IMR-90 (cell line): ENCODE data around the gene FAM131B. TPM values are rescaled to one million over a fixed set of nuclear protein-coding genes. Genes with fewer than 3 reads are reported as not detected.

Experiments
- ATAC-seq: fragments of 200-7000 bp; cut with Tn5 transposase; 2 replicates; pipeline ENCODE4 v1.9.1; 2020; ENCODE audit warnings: low read depth, mild to moderate bottlenecking, moderate library complexity
- BruUV-seq: library from RNA; stranded (reverse); fragments of 400-500 nt; replicated peaks from 2 replicates; lab custom pipeline; 2021; lab: Mats Ljungman, UMichigan
- CTCF ChIA-PET: fragments of 300-600 bp; formaldehyde crosslinking; extraction: SDS; loops from one replicate; lab custom pipeline; 2021; ENCODE audit warnings: antibody characterized with exemption; lab: Yijun Ruan, JAX
- POLR2A ChIA-PET: fragments of 300-600 bp; sonication (Branson Sonifier 250); formaldehyde crosslinking; loops from one replicate; lab custom pipeline; 2022; ENCODE audit warnings: antibody characterized with exemption; ENCODE audit not compliant: unreplicated experiment; lab: Charles Lee
- DNase-seq: peaks from one replicate; pipeline ENCODE4 v3.0.0; 2013
- H2AFZ ChIP-seq: replicated peaks from 2 replicates; pipeline ENCODE3; 2013; ENCODE audit warnings: low read length, mild to moderate bottlenecking; ENCODE audit not compliant: poor library complexity
- H2AK5ac ChIP-seq: 2 replicates; pipeline ENCODE4 v1.6.1; 2013; ENCODE audit warnings: low read depth, low read length, inconsistent platforms
- H2AK9ac ChIP-seq: replicated peaks from 2 replicates; pipeline ENCODE3; 2013; ENCODE audit warnings: mild to moderate bottlenecking, low read depth, low read length, moderate library complexity; ENCODE audit not compliant: poor library complexity
- H2BK120ac ChIP-seq: 2 replicates; pipeline ENCODE4 v1.6.1; 2013; ENCODE audit warnings: low read depth, low read length, inconsistent platforms
- H2BK15ac ChIP-seq: 3 replicates; pipeline ENCODE4 v1.6.1; 2013; ENCODE audit warnings: low read depth, low read length, inconsistent platforms
- H2BK20ac ChIP-seq: 2 replicates; pipeline ENCODE4 v1.6.1; 2013; ENCODE audit warnings: low read depth, mild to moderate bottlenecking, inconsistent platforms, low read length, moderate library complexity
- H2BK5ac ChIP-seq: 2 replicates; pipeline ENCODE4 v1.6.1; 2013; ENCODE audit warnings: mild to moderate bottlenecking, low read depth, low read length, inconsistent platforms; ENCODE audit not compliant: poor library complexity, severe bottlenecking
- H3K14ac ChIP-seq: replicated peaks from 2 replicates; pipeline ENCODE4 v1.6.1; 2013; ENCODE audit warnings: low read depth, low read length, inconsistent platforms
- H3K18ac ChIP-seq: 2 replicates; pipeline ENCODE4 v1.6.1; 2013; ENCODE audit warnings: low read depth, low read length, control low read depth
- H3K23ac ChIP-seq: 2 replicates; pipeline ENCODE4 v1.6.1; 2013; ENCODE audit warnings: low read depth, low read length, inconsistent platforms
- H3K27ac ChIP-seq: 2 replicates; pipeline ENCODE4 v1.5.1; 2013; ENCODE audit warnings: mild to moderate bottlenecking, control low read depth, low read length; ENCODE audit not compliant: insufficient read depth
- H3K27me3 ChIP-seq: 2 replicates; pipeline ENCODE4 v1.6.1; 2013; ENCODE audit warnings: low read length; ENCODE audit not compliant: control insufficient read depth, insufficient read depth
- H3K36me3 ChIP-seq: 2 replicates; pipeline ENCODE4 v1.6.1; 2013; ENCODE audit warnings: low read length, mixed read lengths; ENCODE audit not compliant: control insufficient read depth, insufficient read depth
- H3K4ac ChIP-seq: 2 replicates; pipeline ENCODE4 v1.6.1; 2013; ENCODE audit warnings: low read depth, low read length, inconsistent platforms
- H3K4me1 ChIP-seq: 2 replicates; pipeline ENCODE4 v1.6.1; 2013; ENCODE audit warnings: low read length, mixed read lengths; ENCODE audit not compliant: control insufficient read depth, insufficient read depth
- H3K4me2 ChIP-seq: 2 replicates; pipeline ENCODE4 v1.6.1; 2013; ENCODE audit warnings: low read depth, mild to moderate bottlenecking, control low read depth, low read length, moderate library complexity
- H3K4me3 ChIP-seq: 2 replicates; pipeline ENCODE4 v1.5.1; 2013; ENCODE audit warnings: low read depth, mild to moderate bottlenecking, control low read depth, low read length, moderate library complexity; ENCODE audit not compliant: insufficient read depth
- H3K56ac ChIP-seq: 2 replicates; pipeline ENCODE4 v1.6.1; 2013; ENCODE audit warnings: low read length, inconsistent platforms; ENCODE audit not compliant: insufficient read depth; ENCODE audit errors: extremely low read depth
- H3K79me1 ChIP-seq, 2 experiments: 2 replicates each; pipeline ENCODE4 v1.6.1; 2013; ENCODE audit warnings: low read length in 2 of 2, inconsistent platforms in 1 of 2, low read depth in 1 of 2
- H3K9ac ChIP-seq: 2 replicates; pipeline ENCODE4 v1.6.1; 2013; ENCODE audit warnings: low read depth, low read length, control low read depth
- H3K9me1 ChIP-seq: 2 replicates; pipeline ENCODE4 v1.6.1; 2013; ENCODE audit warnings: low read length, inconsistent platforms; ENCODE audit not compliant: insufficient read depth
- H3K9me3 ChIP-seq: 2 replicates; pipeline ENCODE4 v1.6.1; 2013; ENCODE audit warnings: low read length; ENCODE audit not compliant: control insufficient read depth, insufficient read depth
- H4K20me1 ChIP-seq: 2 replicates; pipeline ENCODE4 v1.6.1; 2013; ENCODE audit warnings: low read length, inconsistent platforms; ENCODE audit not compliant: insufficient read depth
- H4K5ac ChIP-seq: 2 replicates; pipeline ENCODE4 v1.6.1; 2013; ENCODE audit warnings: mild to moderate bottlenecking, low read depth, low read length, control low read depth
- H4K8ac ChIP-seq, 2 experiments: 2 replicates each; pipeline ENCODE4 v1.6.1; 2013; ENCODE audit warnings: low read depth in 2 of 2, low read length in 2 of 2, control low read depth in 1 of 2, inconsistent platforms in 1 of 2
- H4K91ac ChIP-seq: 2 replicates; pipeline ENCODE4 v1.6.1; 2013; ENCODE audit warnings: low read depth, low read length, inconsistent platforms; ENCODE audit not compliant: insufficient read depth
- CTCF ChIP-seq: conservative IDR thresholded peaks from 2 replicates; pipeline ENCODE4 v1.5.1; 2012; ENCODE audit warnings: mild to moderate bottlenecking, low read depth, low read length, improper control_type of control experiment
- ELK1 ChIP-seq: fragments of 150-350 bp; IDR thresholded peaks from 2 replicates; pipeline ENCODE4 v1.6.1; 2016; ENCODE audit warnings: low read depth, mild to moderate bottlenecking, low read length, moderate library complexity, borderline replicate concordance
- MXI1 ChIP-seq: IDR thresholded peaks from 2 replicates; pipeline ENCODE4 v1.6.1; 2012; ENCODE audit warnings: low read depth, mild to moderate bottlenecking, low read length, moderate library complexity, borderline replicate concordance
- POLR2A ChIP-seq: IDR thresholded peaks from 2 replicates; pipeline ENCODE4 v1.6.1; 2012; ENCODE audit warnings: mild to moderate bottlenecking, low read depth, low read length
- RFX5 ChIP-seq: IDR thresholded peaks from 2 replicates; pipeline ENCODE4 v1.8.0; 2012; ENCODE audit warnings: low read depth, mild to moderate bottlenecking, low read length, moderate library complexity
- SMC3 ChIP-seq: fragments of 150-350 bp; IDR thresholded peaks from 2 replicates; pipeline ENCODE4 v1.6.1; 2016; ENCODE audit warnings: low read depth, mild to moderate bottlenecking, antibody characterized with exemption, low read length, moderate library complexity
- WGBS, 2 experiments: methylation state at CpG; one replicate each; pipeline versions ENCODE4 v1.1.5 to v1.1.7; 2013; ENCODE audit warnings: missing lambda C conversion rate in 2 of 2; ENCODE audit not compliant: insufficient read length in 1 of 2; ENCODE audit errors: extremely low coverage in 2 of 2; 5-methylcytosine and 5-hydroxymethylcytosine counted together
- dilution Hi-C: fragments of 300-500 bp; cut with HindIII; formaldehyde crosslinking; loops from one replicate; pipeline ENCODE4 v1.14.3; 2018; ENCODE audit warnings: low sequenced_read_pairs; ENCODE audit not compliant: unreplicated experiment
- in situ Hi-C: fragments of 300-500 bp; cut with MboI; formaldehyde crosslinking; loops from 3 replicates; pipeline ENCODE4 v1.14.3; 2019; ENCODE audit warnings: low sequenced_read_pairs, inconsistent platforms, mixed read lengths
- intact Hi-C: fragments of 100-400 bp; cut with micrococcal nuclease; formaldehyde crosslinking; loops from 2 replicates; pipeline ENCODE4 v1.10.0; 2022
- polyA plus RNA-seq, 3 experiments: library from polyadenylated mRNA; depleted of rRNA; stranded (reverse); fragments of >200 nt; gene quantifications; 2 replicates each; pipeline ENCODE4 v1.2.3, GENCODE V29; 2012; ENCODE audit warnings: low replicate concordance in 1 of 3
- total RNA-seq: library from RNA; depleted of rRNA; stranded (reverse); fragments of >200 nt; gene quantifications from 2 replicates; pipeline ENCODE4 v1.2.3, GENCODE V29; 2012

Gene FAM131B
- total and polyA plus RNA-seq, 2 of the 4 experiments (the other 2 are of a cell fraction) = 3.4 to 4.3 TPM

GRCh38 chr7:143379611-143380259, 17.2 kb upstream of the FAM131B start:
- H2BK120ac ChIP-seq = peak overlapping the region; percentile 79
- peak overlapping the region; percentile 92 for H3K4ac ChIP-seq
- peaks cover 23% of the 10 kb centered on the region for H3K9me1 ChIP-seq
- WGBS, 2 experiments = 25% methylated on average over 7 of the region's 15 CpGs; no CpG with 5 or more reads in 1 of the 2 experiments
- no peak for TF ChIP-seq MXI1
- TF ChIP-seq ELK1 = no peak
- no peak for TF ChIP-seq RFX5
- TF ChIP-seq CTCF = no peak
- no peak for TF ChIP-seq SMC3
- no peak for TF ChIP-seq POLR2A
- ChIA-PET CTCF (interaction anchor here (0.6 to 2.1 kb wide), 11 partner anchors 17 to 1011 kb away, joined by 3 to 12 read pairs (median 5); partner anchors contain the start of genes FAM131B and GSTK1), POLR2A (no interaction called here)
- in situ Hi-C loops = no loop called here
- H3K4me2 ChIP-seq = peak overlapping the region; percentile 93
- H3K9me3 ChIP-seq = no peaks in the 10 kb centered on the region
- H3K56ac ChIP-seq = peak overlapping the region; percentile 92
- H3K4me3 ChIP-seq = peak overlapping the region; percentile 68
- peak overlapping the region; percentile 86 to 98 for H4K8ac ChIP-seq
- peak overlapping the region; percentile 6 for H4K5ac ChIP-seq
- intact Hi-C loops = loop anchor here (1.0 to 5.0 kb wide), 3 partner anchors 91 to 817 kb away; partner anchors contain the start of gene CASP2
- H2BK15ac ChIP-seq = peak overlapping the region; percentile 42; the same call in 2 of the 3 replicates
- H2AK9ac ChIP-seq = peak overlapping the region; percentile 73
- DNase-seq (no peak), ATAC-seq (no peak)
- H3K14ac ChIP-seq = peak overlapping the region; percentile 80
- no peaks in the 10 kb centered on the region for H3K27me3 ChIP-seq
- H4K20me1 ChIP-seq = peaks cover 30% of the 10 kb centered on the region
- H2BK20ac ChIP-seq = peak overlapping the region; percentile 64
- H2AK5ac ChIP-seq = peak overlapping the region; percentile 98
- H3K27ac ChIP-seq = peak overlapping the region; percentile 100
- H3K23ac ChIP-seq = peak overlapping the region; percentile 83
- H3K36me3 ChIP-seq = peaks cover 24% of the 10 kb centered on the region
- peak overlapping the region; percentile 65 for H2BK5ac ChIP-seq
- H3K18ac ChIP-seq = peak overlapping the region; percentile 19
- dilution Hi-C loops = no loop called here
- H3K79me1 ChIP-seq = peaks cover 9 to 44% of the 10 kb centered on the region in 2 experiments; a peak in 3 of 4 replicates
- H2AFZ ChIP-seq = peak overlapping the region; percentile 71
- peaks cover 27% of the 10 kb centered on the region for H3K4me1 ChIP-seq
- peak overlapping the region; percentile 80 for H4K91ac ChIP-seq
- peak overlapping the region; percentile 85 for H3K9ac ChIP-seq
- BruUV-seq = no TSS peak
